Measurements from ENCODE around the gene TUBG2. TPM values are rescaled to one million over a fixed set of nuclear protein-coding genes. Genes with fewer than 3 reads are reported as not detected.

TUBG2 gene
- total and polyA plus RNA-seq, 2 of the 8 experiments (the other 6 are each of a cell fraction or from before 2014, with no cell fraction given) = 14.8 to 16.6 TPM

DNA sequence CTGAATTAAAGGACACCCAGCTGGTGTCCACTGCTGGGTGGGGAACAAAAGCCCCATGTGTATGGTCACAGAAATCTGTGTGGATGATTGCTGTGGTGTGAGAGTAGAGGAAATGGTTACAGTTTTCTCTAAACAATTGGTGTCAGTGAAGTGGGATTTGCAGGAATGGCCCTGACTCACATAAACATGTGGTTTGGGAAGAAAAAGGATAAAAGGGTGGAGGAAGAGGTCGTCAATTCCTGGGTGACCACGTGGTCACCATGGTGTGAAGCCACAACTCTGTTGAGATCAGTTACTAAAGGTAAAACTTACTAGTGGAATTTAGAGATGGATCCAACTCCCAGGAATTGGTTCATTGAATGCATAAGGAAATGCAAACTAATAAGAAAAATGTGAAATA lies 3.6 kb upstream of the TUBG2 start:
- peak overlapping the region; percentile 92; the same call in 1 of the 2 replicates for H2BK15ac ChIP-seq (ENCODE audit: low read length)

More for the DNA sequence above, 3.6 kb upstream of the TUBG2 start:
- Histone ChIP-seq H2BK5ac (ENCODE audit: low read depth, low read length) (no peak overlapping the region; the same call in 1 of the 2 replicates), H4K8ac (ENCODE audit: extremely low read depth, insufficient read depth, low read length) (no peak overlapping the region), H3K9me3 (ENCODE audit: insufficient read depth in 2 of 2, low read depth in 1 of 2, low read length in 1 of 2) (no peaks in the 10 kb centered on the region), H3K4me2 (ENCODE audit: insufficient read depth in 1 of 2, low read depth in 2 of 2, low read length in 2 of 2) (no peak overlapping the region), H2AFZ (ENCODE audit: low read length) (no peak overlapping the region), H3K23ac (ENCODE audit: insufficient read length) (no peak overlapping the region), H2BK20ac (ENCODE audit: low read length) (peak overlapping the region; percentile 80; the same call in 1 of the 2 replicates), H3K79me1 (ENCODE audit: low read depth, low read length) (no peaks in the 10 kb centered on the region), H4K91ac (replicated peaks; ENCODE audit: insufficient read length, low read length) (no peak overlapping the region), H3K27me3 (replicated peaks in 1 of 4; ENCODE audit: control insufficient read depth in 3 of 4, extremely low read depth in 1 of 4, insufficient read depth in 3 of 4, low read length in 3 of 4) (no peaks in the 10 kb centered on the region), H3K4me3 (ENCODE audit: extremely low read depth in 1 of 4, insufficient read depth in 2 of 4, low read depth in 3 of 4, low read length in 4 of 4) (no peak overlapping the region), H4K5ac (ENCODE audit: insufficient read length, low read depth, low read length) (no peak overlapping the region), H3K23me2 (ENCODE audit: low read depth, low read length) (peaks cover 6% of the 10 kb centered on the region; the same call in 1 of the 2 replicates), H2AK5ac (ENCODE audit: low read depth, low read length) (no peak overlapping the region), H3K56ac (replicated peaks; ENCODE audit: insufficient read length, low read depth, low read length) (no peak overlapping the region), H3K27ac (ENCODE audit: low read depth, low read length) (no peak overlapping the region), H3K14ac (ENCODE audit: insufficient read length) (no peak overlapping the region), H3K18ac (ENCODE audit: extremely low read depth, low read length) (no peak overlapping the region), H3K4ac (replicated peaks; ENCODE audit: insufficient read length, low read depth, low read length) (peak overlapping the region; percentile 63), H3K4me1 (replicated peaks in 1 of 4; ENCODE audit: control insufficient read depth in 3 of 4, insufficient read depth in 4 of 4, low read length in 3 of 4) (peaks cover 4 to 7% (median 6%) of the 10 kb centered on the region in 4 experiments; a peak in 6 of 7 replicates), H2BK12ac (ENCODE audit: low read depth, low read length) (no peak overlapping the region), H3K36me3 (ENCODE audit: control insufficient read depth in 2 of 4, insufficient read depth in 4 of 4, low read length in 3 of 4) (no peaks in the 10 kb centered on the region), H2BK120ac (replicated peaks; ENCODE audit: low read depth, low read length) (no peak overlapping the region), H3K79me2 (ENCODE audit: control insufficient read depth in 1 of 2, insufficient read depth in 2 of 2, low read length in 2 of 2) (no peaks in the 10 kb centered on the region), H3K9ac (replicated peaks in 1 of 4; ENCODE audit: extremely low read depth in 1 of 4, low read depth in 3 of 4, low read length in 3 of 4) (no peak overlapping the region), H4K20me1 (replicated peaks in 1 of 2; ENCODE audit: control insufficient read depth in 1 of 2, insufficient read depth in 2 of 2, low read length in 2 of 2) (no peaks in the 10 kb centered on the region)
- ChIA-PET CTCF (ENCODE audit: partially characterized antibody) (interaction anchor here (0.8 to 1.9 kb wide), 3 partner anchors 15 to 25 kb away, joined by 3 to 5 read pairs (median 3); no protein-coding TSS in a partner anchor), POLR2A (ENCODE audit: partially characterized antibody) (interaction anchor here (0.8 kb wide), 1 partner anchor 47 kb away, joined by 3 read pairs; no protein-coding TSS in a partner anchor)
- DNase-seq (ENCODE audit: low read depth in 1 of 2, low spot score in 2 of 2) (no peak), FAIRE-seq (no peak)
- 94% methylated on average over 2 of the region's 2 CpGs; no CpG with 5 or more reads in 1 of the 2 experiments for WGBS, 2 experiments (ENCODE audit: extremely low coverage in 1 of 2, insufficient coverage in 1 of 2, insufficient read length in 1 of 2, insufficient replicate concordance in 2 of 2, low coverage in 1 of 2, low lambda C conversion rate in 2 of 2, missing lambda C conversion rate in 1 of 2)
- TF ChIP-seq SRF (IDR thresholded peaks at IDR 0.05; ENCODE audit: low read depth, low read length) (no peak), RAD21 (IDR thresholded peaks at IDR 0.05 in 1 of 2, conservative IDR thresholded peaks at IDR 0.05 in 1 of 2; ENCODE audit: low read depth in 2 of 2, low read length in 2 of 2) (no peak), SP2 (IDR thresholded peaks at IDR 0.05; ENCODE audit: low read length) (no peak), YY1 (IDR thresholded peaks at IDR 0.05; ENCODE audit: low read depth, low read length) (no peak), MAFK (IDR thresholded peaks at IDR 0.05; ENCODE audit: low read depth, low read length) (no peak), SIN3A (conservative IDR thresholded peaks at IDR 0.05 in 1 of 2, IDR thresholded peaks at IDR 0.05 in 1 of 2; ENCODE audit: low read depth in 1 of 2, low read length in 2 of 2) (no peak), JUN (IDR thresholded peaks at IDR 0.05; ENCODE audit: low read depth, low read length) (no peak), TAF7 (optimal IDR thresholded peaks at IDR 0.05; ENCODE audit: borderline replicate concordance, low read depth, low read length) (no peak)
